Measurements from ENCODE around the gene KIF3B. TPM values are rescaled to one million over a fixed set of nuclear protein-coding genes. Genes with fewer than 3 reads are reported as not detected.

The KIF3B gene
- total and polyA plus RNA-seq, 2 of the 13 experiments (the other 11 are each of a cell fraction or from before 2014, with no cell fraction given): 23.6 to 28.8 TPM

GRCh38 chr20:32329817-32330554 lies 52.5 kb downstream of the KIF3B start (continued):
- TF ChIP-seq ZNF496 (CRISPR knock-in tag; IDR thresholded peaks at IDR 0.05; ENCODE audit: insufficient replicate concordance) (no peak), ZNF780A (CRISPR knock-in tag; IDR thresholded peaks at IDR 0.05) (no peak), ESRRA (CRISPR knock-in tag; IDR thresholded peaks at IDR 0.05; ENCODE audit: low read depth) (no peak), ZNF609 (CRISPR knock-in tag; IDR thresholded peaks at IDR 0.05; ENCODE audit: borderline replicate concordance) (peak; percentile 96), MTA1 (CRISPR knock-in tag; IDR thresholded peaks at IDR 0.05; ENCODE audit: borderline replicate concordance) (peak; percentile 31; the same call in 1 of the 2 replicates), THAP11 (CRISPR knock-in tag; IDR thresholded peaks at IDR 0.05) (peak; percentile 82), FUBP1 (CRISPR knock-in tag; IDR thresholded peaks at IDR 0.05; ENCODE audit: borderline replicate concordance) (no peak), ZNF704 (CRISPR knock-in tag; IDR thresholded peaks at IDR 0.05; ENCODE audit: borderline replicate concordance) (no peak), RXRB (CRISPR knock-in tag; IDR thresholded peaks at IDR 0.05; ENCODE audit: borderline replicate concordance) (peak; percentile 94), ZSCAN12 (CRISPR knock-in tag; IDR thresholded peaks at IDR 0.05) (no peak), RBM22 (optimal IDR thresholded peaks at IDR 0.05; ENCODE audit: low read length) (no peak), RNF219 (CRISPR knock-in tag; IDR thresholded peaks at IDR 0.05) (no peak), ZNF775 (CRISPR knock-in tag; IDR thresholded peaks at IDR 0.05; ENCODE audit: borderline replicate concordance) (no peak), ZNF343 (CRISPR knock-in tag; IDR thresholded peaks at IDR 0.05) (no peak), FLYWCH1 (CRISPR knock-in tag; IDR thresholded peaks at IDR 0.05) (no peak), ZNF678 (CRISPR knock-in tag; IDR thresholded peaks at IDR 0.05) (no peak)
